ENCODE data around the gene RBMX2.

RBMX2 gene

GRCh38 chrX:130446974-130447373, 45.2 kb downstream of the RBMX2 start:
- DNase-seq (ENCODE audit: low read depth), result no peak

Measured in activated gamma-delta T cell treated with anti-CD3 and anti-CD28 coated beads, Interleukin-2, amount 50 U/mL, for 16 hours (primary cell).